Osteocyte (in vitro differentiated cells): ENCODE data around the gene NUDT22. TPM values are rescaled to one million over a fixed set of nuclear protein-coding genes. Genes with fewer than 3 reads are reported as not detected.
"Not testable (repeated sequence)": the region's sequence is repeated elsewhere in the genome, so short reads cannot be mapped to it uniquely, and the experiment has no call there.

Experiments used
- DNase-seq: peaks from one replicate; pipeline ENCODE4 v3.0.0; 2021; ENCODE audit warnings: mixed read lengths; ENCODE audit not compliant: unreplicated experiment; ENCODE audit errors: extremely low spot score
- H3K27ac Mint-ChIP-seq: one replicate; pipeline ENCODE4 v1.8.0; 2021; ENCODE audit warnings: mild to moderate bottlenecking, mixed read lengths; ENCODE audit not compliant: unreplicated experiment
- H3K27me3 Mint-ChIP-seq: one replicate; pipeline ENCODE4 v1.8.0; 2021; ENCODE audit warnings: mixed read lengths; ENCODE audit not compliant: unreplicated experiment
- H3K36me3 Mint-ChIP-seq: one replicate; pipeline ENCODE4 v1.8.0; 2021; ENCODE audit warnings: mixed read lengths; ENCODE audit not compliant: unreplicated experiment
- H3K4me1 Mint-ChIP-seq: one replicate; pipeline ENCODE4 v1.8.0; 2021; ENCODE audit warnings: mixed read lengths; ENCODE audit not compliant: unreplicated experiment
- H3K4me3 Mint-ChIP-seq: one replicate; pipeline ENCODE4 v1.8.0; 2021; ENCODE audit warnings: mild to moderate bottlenecking, moderate library complexity, mixed read lengths; ENCODE audit not compliant: unreplicated experiment
- H3K9me3 Mint-ChIP-seq: one replicate; pipeline ENCODE4 v1.8.0; 2021; ENCODE audit warnings: mixed read lengths; ENCODE audit not compliant: unreplicated experiment
- CTCF ChIP-seq: fragments of 200-600 bp; sonication (generic); IDR thresholded peaks from 2 replicates; pipeline ENCODE4 v1.5.0; 2021; ENCODE audit warnings: antibody characterized with exemption, mild to moderate bottlenecking, moderate library complexity
- total RNA-seq: library from RNA; stranded (reverse); gene quantifications from 2 replicates; pipeline ENCODE4 v1.2.1, GENCODE V29; 2021

The NUDT22 gene
- total RNA-seq, 1 donor from 2014 or later = 46.8 TPM

- DNase-seq = no peak
- peaks cover 12% of the 10 kb centered on the region for H3K36me3 Mint-ChIP-seq
- H3K4me1 Mint-ChIP-seq = peaks cover 40% of the 10 kb centered on the region
- peak overlapping the region; percentile 6 for H3K27ac Mint-ChIP-seq
- TF ChIP-seq CTCF = no peak
- H3K4me3 Mint-ChIP-seq = peak overlapping the region; percentile 53
- no peaks in the 10 kb centered on the region for H3K9me3 Mint-ChIP-seq
- H3K27me3 Mint-ChIP-seq = no peaks in the 10 kb centered on the region
Measured at GRCh38 chr11:64243236-64243854, 17.3 kb downstream of the NUDT22 start.

- Mint-ChIP-seq H3K36me3 (peaks cover 12% of the 10 kb centered on the region), H3K27ac (peak overlapping the region; percentile 47), H3K4me1 (peaks cover 40% of the 10 kb centered on the region), H3K4me3 (peak overlapping the region; percentile 22), H3K27me3 (no peaks in the 10 kb centered on the region), H3K9me3 (no peaks in the 10 kb centered on the region)
- DNase-seq = no peak
- no peak for TF ChIP-seq CTCF
Measured at GRCh38 chr11:64244107-64244506, 18.0 kb downstream of the NUDT22 start.

GRCh38 chr11:64244966-64245365, 18.9 kb downstream of the NUDT22 start:
- Mint-ChIP-seq H3K36me3 (peaks cover 12% of the 10 kb centered on the region), H3K4me1 (peaks cover 39% of the 10 kb centered on the region), H3K4me3 (peak overlapping the region; percentile 90), H3K27ac (peak overlapping the region; percentile 93), H3K27me3 (no peaks in the 10 kb centered on the region), H3K9me3 (no peaks in the 10 kb centered on the region)
- TF ChIP-seq CTCF = no peak
- no peak for DNase-seq

GRCh38 chr11:64245401-64245796, 19.3 kb downstream of the NUDT22 start:
- Mint-ChIP-seq H3K36me3 (peaks cover 12% of the 10 kb centered on the region), H3K4me3 (peak overlapping the region; percentile 90), H3K9me3 (no peaks in the 10 kb centered on the region), H3K4me1 (peaks cover 35% of the 10 kb centered on the region), H3K27ac (peak overlapping the region; percentile 93), H3K27me3 (no peaks in the 10 kb centered on the region)
- no peak for DNase-seq
- TF ChIP-seq CTCF = no peak

- Mint-ChIP-seq H3K36me3 (peaks cover 12% of the 10 kb centered on the region), H3K4me3 (peak overlapping the region; percentile 90), H3K27ac (peak overlapping the region; percentile 93), H3K4me1 (peaks cover 35% of the 10 kb centered on the region), H3K27me3 (no peaks in the 10 kb centered on the region), H3K9me3 (no peaks in the 10 kb centered on the region)
- no peak for TF ChIP-seq CTCF
- peak; percentile 95 for DNase-seq
Measured at GRCh38 chr11:64245797-64246620, 19.9 kb downstream of the NUDT22 start.

- Mint-ChIP-seq H3K36me3 (peaks cover 12% of the 10 kb centered on the region), H3K4me1 (peaks cover 34% of the 10 kb centered on the region), H3K4me3 (peak overlapping the region; percentile 82)
- not testable (repeated sequence) for H3K27me3 Mint-ChIP-seq, H3K27ac Mint-ChIP-seq, H3K9me3 Mint-ChIP-seq, DNase-seq
Measured at GRCh38 chr11:64246621-64246870, 20.5 kb downstream of the NUDT22 start.
